Stimulated activated naive CD8-positive, alpha-beta T cell treated with anti-CD3 and anti-CD28 coated beads, Interleukin-15, Interleukin-2, amounts not matched to agents 100 ng/mL and 50 ng/mL, for 24 hours (primary cell): ENCODE results near the gene ATOX1.

ENCODE experiments used
- H3K27ac Mint-ChIP-seq: one replicate; pipeline ENCODE4 v1.8.0; 2021; ENCODE audit warnings: mild to moderate bottlenecking, mixed read lengths
- H3K27me3 Mint-ChIP-seq: one replicate; pipeline ENCODE4 v1.8.0; 2021; ENCODE audit warnings: mixed read lengths
- H3K36me3 Mint-ChIP-seq: one replicate; pipeline ENCODE4 v1.8.0; 2021; ENCODE audit warnings: low read depth, mixed read lengths
- H3K4me1 Mint-ChIP-seq: one replicate; pipeline ENCODE4 v1.8.0; 2021; ENCODE audit warnings: low read depth, mixed read lengths
- H3K4me3 Mint-ChIP-seq: one replicate; pipeline ENCODE4 v1.8.0; 2021; ENCODE audit warnings: mild to moderate bottlenecking, mixed read lengths
- H3K9me3 Mint-ChIP-seq: one replicate; pipeline ENCODE4 v1.8.0; 2021; ENCODE audit warnings: mixed read lengths

Gene ATOX1

GRCh38 chr5:151775025-151775606 is 16.7 kb upstream of the ATOX1 start:
- H3K4me3 Mint-ChIP-seq = peak overlapping the region; percentile 87
- H3K4me1 Mint-ChIP-seq = peaks cover 69% of the 10 kb centered on the region
- H3K27ac Mint-ChIP-seq = no peak overlapping the region
- H3K27me3 Mint-ChIP-seq = no peaks in the 10 kb centered on the region
- H3K9me3 Mint-ChIP-seq = no peaks in the 10 kb centered on the region
- peaks cover 66% of the 10 kb centered on the region for H3K36me3 Mint-ChIP-seq

DNA sequence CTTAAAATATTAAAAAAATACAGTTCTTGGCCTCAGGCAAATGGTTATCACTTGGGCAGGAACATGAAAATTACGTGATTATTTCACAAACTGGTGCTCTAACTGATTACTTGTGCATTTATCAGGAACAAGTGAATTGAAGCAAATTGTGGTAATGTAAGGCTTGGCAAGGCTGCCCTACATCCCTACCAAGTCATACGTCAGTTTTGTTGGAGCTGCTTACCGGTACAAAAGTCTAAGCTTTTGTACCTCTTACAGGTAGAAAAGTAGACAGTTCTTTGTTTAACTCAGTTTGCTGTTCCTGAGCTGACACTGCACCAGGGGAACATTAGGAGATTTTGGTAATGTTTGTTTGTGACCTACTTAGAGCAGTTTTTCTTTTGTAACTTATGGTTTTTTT is 15.5 kb upstream of the ATOX1 start:
- no peaks in the 10 kb centered on the region for H3K9me3 Mint-ChIP-seq
- H3K4me3 Mint-ChIP-seq = peak overlapping the region; percentile 87
- H3K27me3 Mint-ChIP-seq = no peaks in the 10 kb centered on the region
- peaks cover 55% of the 10 kb centered on the region for H3K36me3 Mint-ChIP-seq
- H3K4me1 Mint-ChIP-seq = peaks cover 63% of the 10 kb centered on the region
- peak overlapping the region; percentile 72 for H3K27ac Mint-ChIP-seq

GRCh38 chr5:151772846-151773561 is 14.6 kb upstream of the ATOX1 start:
- H3K9me3 Mint-ChIP-seq = no peaks in the 10 kb centered on the region
- H3K4me1 Mint-ChIP-seq = peaks cover 56% of the 10 kb centered on the region
- peak overlapping the region; percentile 77 for H3K27ac Mint-ChIP-seq

DNA sequence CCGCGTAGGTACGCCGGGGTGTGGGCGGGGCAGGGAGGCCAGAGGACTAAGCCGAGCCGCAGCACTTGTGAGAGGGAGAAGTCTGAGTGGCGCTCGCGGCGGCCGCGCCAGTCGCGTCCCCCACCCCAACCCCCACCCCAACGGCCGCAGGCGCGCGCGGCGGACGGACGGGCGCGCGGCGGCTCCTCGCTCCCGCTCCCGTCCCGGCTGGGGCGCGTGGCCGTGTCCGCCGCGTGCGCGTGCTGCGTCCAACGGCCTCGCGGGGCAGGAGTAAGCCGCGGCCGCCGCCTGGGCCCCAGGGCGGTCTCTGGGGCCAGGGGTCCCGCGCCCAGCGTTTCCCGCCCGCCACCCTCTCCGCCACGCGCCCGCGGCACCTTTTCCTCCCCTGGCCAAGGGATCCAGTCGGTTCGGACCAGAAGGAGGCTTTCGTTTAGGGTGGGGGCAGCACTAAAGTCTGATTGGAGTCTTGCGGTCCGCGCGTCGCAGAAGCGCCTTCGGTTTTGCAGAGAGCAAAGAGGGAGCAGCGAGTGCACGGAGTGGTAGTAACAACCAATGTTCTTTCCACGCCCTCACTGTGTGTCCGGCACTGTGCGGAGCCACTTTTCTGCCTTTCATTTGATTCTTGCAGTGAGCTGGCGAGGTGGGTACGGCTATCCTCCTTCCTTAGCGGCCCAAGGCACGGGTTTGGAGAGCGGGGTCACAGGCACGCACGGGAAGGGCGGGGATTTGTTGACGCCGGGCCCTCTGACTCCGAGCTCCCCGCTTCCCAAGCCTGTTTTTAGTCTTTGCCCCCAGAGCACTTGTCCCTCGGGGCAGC is 13.8 kb upstream of the ATOX1 start:
- H3K9me3 Mint-ChIP-seq = no peaks in the 10 kb centered on the region
- H3K27ac Mint-ChIP-seq = peak overlapping the region; percentile 77
- H3K36me3 Mint-ChIP-seq = peaks cover 41% of the 10 kb centered on the region
- peaks cover 48% of the 10 kb centered on the region for H3K4me1 Mint-ChIP-seq
- H3K4me3 Mint-ChIP-seq = peak overlapping the region; percentile 87
- H3K27me3 Mint-ChIP-seq = no peaks in the 10 kb centered on the region

More at GRCh38 chr5:151772846-151773561, 14.6 kb upstream of the ATOX1 start:
- peaks cover 49% of the 10 kb centered on the region for H3K36me3 Mint-ChIP-seq
- H3K27me3 Mint-ChIP-seq = no peaks in the 10 kb centered on the region
- H3K4me3 Mint-ChIP-seq = peak overlapping the region; percentile 87

DNA sequence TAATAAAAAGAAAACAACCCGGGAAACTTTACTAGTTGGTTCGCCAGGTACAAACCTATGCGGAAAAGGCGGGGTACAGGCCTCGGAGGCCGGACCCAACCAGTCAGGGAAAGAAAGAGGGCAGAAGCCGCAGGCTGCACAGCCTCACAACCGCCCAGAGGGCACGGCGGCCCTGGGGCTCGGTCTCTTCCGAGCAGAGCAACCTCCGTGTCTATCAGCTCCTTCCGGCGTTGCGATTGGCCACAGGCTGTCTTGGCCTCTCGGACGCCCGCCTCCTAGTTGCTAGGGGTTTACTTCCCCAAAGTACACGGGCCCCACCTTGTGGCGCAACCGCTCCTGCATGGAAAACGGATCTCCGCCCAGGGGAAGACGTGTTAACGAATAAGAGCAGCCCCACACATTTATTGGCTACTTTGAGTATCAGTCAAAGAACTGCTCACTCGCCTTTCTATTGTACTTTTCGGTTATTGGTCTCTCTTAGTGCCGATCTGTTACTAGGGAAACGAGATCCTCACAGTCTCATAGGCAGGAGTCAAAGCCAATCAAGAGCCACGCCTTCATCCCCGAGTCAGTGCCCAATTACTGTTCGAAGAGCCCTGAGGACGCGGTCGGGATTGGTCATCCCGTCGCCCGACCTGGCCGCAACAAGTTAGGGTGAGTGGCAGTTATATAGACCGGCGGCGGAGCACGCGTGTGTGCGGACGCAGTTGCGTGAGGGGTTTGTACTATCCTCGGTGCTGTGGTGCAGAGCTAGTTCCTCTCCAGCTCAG is 13.0 kb upstream of the ATOX1 start, which contains the start of gene G3BP1:
TSS of gene G3BP1 (plus strand) at position 696 of the 770 bp plus-strand sequence. CDS start 14,667 bp downstream, outside the sequence.
- peak within 1 kb of the TSS; percentile 87 for H3K4me3 Mint-ChIP-seq
- H3K9me3 Mint-ChIP-seq = no peaks in the 10 kb centered on the region
- H3K36me3 Mint-ChIP-seq = peaks cover 33% of the 10 kb centered on the region
- H3K4me1 Mint-ChIP-seq = peaks cover 40% of the 10 kb centered on the region
- peak within 1 kb of the TSS; percentile 77 for H3K27ac Mint-ChIP-seq
- no peaks in the 10 kb centered on the region for H3K27me3 Mint-ChIP-seq

GRCh38 chr5:151770383-151771258 is 12.2 kb upstream of the ATOX1 start:
- peaks cover 32% of the 10 kb centered on the region for H3K4me1 Mint-ChIP-seq
- no peak overlapping the region for H3K27ac Mint-ChIP-seq
- H3K27me3 Mint-ChIP-seq = no peaks in the 10 kb centered on the region
- H3K9me3 Mint-ChIP-seq = no peaks in the 10 kb centered on the region
- H3K36me3 Mint-ChIP-seq = peaks cover 26% of the 10 kb centered on the region
- no peak overlapping the region for H3K4me3 Mint-ChIP-seq

GRCh38 chr5:151766975-151767374 is 8.5 kb upstream of the ATOX1 start:
- H3K27ac Mint-ChIP-seq = no peak overlapping the region
- H3K4me3 Mint-ChIP-seq = no peak overlapping the region
- no peaks in the 10 kb centered on the region for H3K27me3 Mint-ChIP-seq
- H3K9me3 Mint-ChIP-seq = no peaks in the 10 kb centered on the region
- H3K4me1 Mint-ChIP-seq = peaks cover 10% of the 10 kb centered on the region
- no peaks in the 10 kb centered on the region for H3K36me3 Mint-ChIP-seq

DNA sequence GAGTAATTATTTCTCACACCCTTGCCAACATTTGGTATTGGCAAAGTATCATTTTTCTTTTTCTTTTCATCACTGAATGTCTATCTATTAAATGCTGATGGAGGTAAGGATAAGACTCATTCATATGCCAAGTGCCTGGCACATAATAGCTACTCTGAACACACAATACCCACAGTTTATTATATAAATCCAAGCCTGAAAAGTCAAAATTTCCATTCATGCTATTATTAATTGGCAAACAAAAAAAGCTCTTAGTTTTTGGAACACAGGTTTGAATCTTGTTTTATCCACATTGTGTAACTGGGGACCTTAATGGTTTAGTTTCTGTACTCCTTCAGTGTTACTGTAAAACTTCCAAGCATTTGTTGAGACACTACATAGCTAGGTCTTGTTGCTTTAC is 6.4 kb upstream of the ATOX1 start:
- no peaks in the 10 kb centered on the region for H3K36me3 Mint-ChIP-seq
- no peak overlapping the region for H3K4me3 Mint-ChIP-seq
- no peak overlapping the region for H3K27ac Mint-ChIP-seq

DNA sequence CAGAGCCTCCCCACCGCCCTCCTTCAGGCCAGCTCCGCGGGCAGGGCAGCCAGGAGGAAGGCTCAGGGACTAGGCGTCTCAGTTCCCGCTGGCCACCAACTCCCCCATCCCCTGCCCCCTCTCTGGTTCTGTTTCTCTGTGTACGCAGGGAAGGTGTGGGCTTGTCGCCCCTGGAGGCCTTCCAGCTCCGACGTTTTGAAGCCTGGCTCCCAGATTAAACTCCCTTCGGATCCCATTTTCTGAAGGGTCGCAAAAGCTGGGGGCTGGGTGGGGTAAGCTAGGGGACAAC is 346 bp downstream of the ATOX1 start:
- peak overlapping the region; percentile 86 for H3K4me3 Mint-ChIP-seq
- H3K4me1 Mint-ChIP-seq = peaks cover 44% of the 10 kb centered on the region
- H3K36me3 Mint-ChIP-seq = peaks cover 16% of the 10 kb centered on the region

More for the DNA sequence above, 6.4 kb upstream of the ATOX1 start:
- Mint-ChIP-seq H3K27me3 (no peaks in the 10 kb centered on the region), H3K4me1 (peaks cover 5% of the 10 kb centered on the region), H3K9me3 (no peaks in the 10 kb centered on the region)

DNA sequence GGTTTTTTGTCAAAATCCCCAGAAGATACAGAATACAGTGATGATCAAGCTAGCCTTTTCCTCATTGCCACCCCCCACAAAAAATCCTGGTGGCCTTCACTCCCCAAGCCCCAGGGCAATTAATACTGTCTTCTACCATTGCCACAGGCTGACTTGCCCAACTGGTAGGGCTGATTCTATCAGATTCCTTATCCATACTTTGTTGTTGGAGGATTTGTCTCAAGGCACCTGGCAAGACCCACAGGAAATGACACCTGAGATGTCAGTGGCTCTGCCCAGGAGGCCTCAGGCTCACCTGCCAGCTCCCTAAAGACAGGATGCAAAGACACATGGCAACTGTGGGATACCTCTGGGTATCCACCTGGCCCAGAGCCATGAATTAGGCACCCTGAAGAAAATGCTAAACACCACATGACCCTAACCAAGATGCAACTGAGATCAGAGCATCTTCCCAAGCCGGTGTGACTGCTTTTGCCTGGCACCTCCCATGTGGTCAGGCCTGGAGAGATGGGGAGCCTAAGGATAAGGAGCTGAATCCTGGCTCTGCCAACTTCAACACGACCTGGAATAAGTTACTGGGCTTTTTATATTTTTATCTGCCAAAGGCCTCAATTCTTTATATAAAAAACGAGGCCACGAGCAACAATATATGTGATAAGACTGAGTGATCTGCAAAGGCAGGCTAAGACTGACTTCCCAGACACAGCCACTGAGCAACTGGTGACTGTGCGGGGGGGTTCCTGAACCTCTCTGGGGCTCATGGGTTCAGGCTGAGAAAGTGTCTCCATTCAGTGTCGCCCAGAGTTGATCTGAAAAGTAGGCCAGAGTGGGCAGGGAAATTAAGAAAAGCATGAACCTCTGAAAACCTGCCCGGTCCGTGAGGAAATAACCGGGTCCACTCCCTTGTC is 944 bp downstream of the ATOX1 start:
- peaks cover 21% of the 10 kb centered on the region for H3K36me3 Mint-ChIP-seq
- H3K9me3 Mint-ChIP-seq = no peaks in the 10 kb centered on the region
- no peaks in the 10 kb centered on the region for H3K27me3 Mint-ChIP-seq
- peak overlapping the region; percentile 86 for H3K4me3 Mint-ChIP-seq
- peak overlapping the region; percentile 87 for H3K27ac Mint-ChIP-seq
- peaks cover 50% of the 10 kb centered on the region for H3K4me1 Mint-ChIP-seq

More for the DNA sequence above, 346 bp downstream of the ATOX1 start:
- Mint-ChIP-seq H3K27ac (peak overlapping the region; percentile 87), H3K9me3 (no peaks in the 10 kb centered on the region), H3K27me3 (no peaks in the 10 kb centered on the region)

- Mint-ChIP-seq H3K4me3 (peak overlapping the region; percentile 31), H3K27me3 (no peaks in the 10 kb centered on the region), H3K36me3 (peaks cover 29% of the 10 kb centered on the region), H3K4me1 (peaks cover 61% of the 10 kb centered on the region), H3K27ac (peak overlapping the region; percentile 34), H3K9me3 (no peaks in the 10 kb centered on the region)
These were observed 3.0 kb downstream of the ATOX1 start for GRCh38 chr5:151755383-151755782.

DNA sequence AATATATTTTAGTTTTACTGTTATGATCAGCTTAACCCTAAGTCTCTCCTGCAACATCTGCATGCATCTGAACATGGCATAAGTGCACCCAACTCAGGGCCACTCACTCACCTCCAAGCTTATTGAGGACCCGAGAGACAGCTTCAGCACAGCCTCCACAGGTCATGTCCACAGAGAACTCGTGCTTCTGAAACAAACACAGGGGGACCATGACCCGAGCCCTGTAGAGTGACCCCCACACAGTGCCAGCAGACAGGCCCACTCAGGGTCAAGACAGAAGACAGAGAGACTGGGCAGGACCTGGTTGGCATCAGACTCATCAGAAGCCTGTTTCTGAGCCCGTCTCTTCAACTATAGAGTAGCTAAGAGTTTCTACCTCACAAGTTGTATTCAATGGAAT is 6.8 kb downstream of the ATOX1 start:
- Mint-ChIP-seq H3K36me3 (peaks cover 35% of the 10 kb centered on the region), H3K9me3 (no peaks in the 10 kb centered on the region), H3K4me1 (peaks cover 61% of the 10 kb centered on the region), H3K27me3 (no peaks in the 10 kb centered on the region), H3K27ac (no peak overlapping the region), H3K4me3 (no peak overlapping the region)

- Mint-ChIP-seq H3K9me3 (no peaks in the 10 kb centered on the region), H3K27ac (no peak overlapping the region), H3K27me3 (no peaks in the 10 kb centered on the region), H3K4me3 (no peak overlapping the region), H3K4me1 (peaks cover 61% of the 10 kb centered on the region), H3K36me3 (peaks cover 34% of the 10 kb centered on the region)
These were observed 7.3 kb downstream of the ATOX1 start for GRCh38 chr5:151751091-151751490.
